Karpas-422 (cell line): Measurements from ENCODE around the gene BPI. TPM values are rescaled to one million over a fixed set of nuclear protein-coding genes. Genes with fewer than 3 reads are reported as not detected.
"Not testable (repeated sequence)": the region's sequence is repeated elsewhere in the genome, so short reads cannot be mapped to it uniquely, and the experiment has no call there.

Source experiments
- DNase-seq: peaks from one replicate; pipeline ENCODE4 v3.0.0-alpha.2; 2015
- H2AFZ ChIP-seq: fragments of 200-600 bp; sonication (generic); 2 replicates; pipeline ENCODE4 v1.6.1; 2014; ENCODE audit warnings: antibody characterized with exemption, low read length, mixed read lengths
- H3K27ac ChIP-seq: fragments of 200-600 bp; sonication (generic); 2 replicates; pipeline ENCODE4 v1.5.1; 2014; ENCODE audit warnings: mild to moderate bottlenecking, low read length, moderate library complexity
- H3K27me3 ChIP-seq: fragments of 200-600 bp; sonication (generic); 2 replicates; pipeline ENCODE4 v1.6.1; 2014; ENCODE audit warnings: low read length, mixed read lengths
- H3K36me3 ChIP-seq: fragments of 200-600 bp; sonication (generic); 2 replicates; pipeline ENCODE4 v1.6.1; 2014; ENCODE audit warnings: low read length, mixed read lengths; ENCODE audit not compliant: insufficient read depth
- H3K4me1 ChIP-seq: fragments of 200-600 bp; sonication (generic); 2 replicates; pipeline ENCODE4 v1.6.1; 2014; ENCODE audit warnings: mild to moderate bottlenecking, low read length, mixed read lengths
- H3K4me2 ChIP-seq: fragments of 200-600 bp; sonication (generic); 2 replicates; pipeline ENCODE4 v1.6.1; 2014; ENCODE audit warnings: low read length, low read depth, mild to moderate bottlenecking; ENCODE audit not compliant: poor library complexity, severe bottlenecking
- H3K4me3 ChIP-seq: fragments of 200-600 bp; sonication (generic); 2 replicates; pipeline ENCODE4 v1.5.1; 2014; ENCODE audit warnings: mild to moderate bottlenecking, antibody characterized with exemption, low read length, mixed read lengths
- H3K79me2 ChIP-seq: fragments of 200-600 bp; sonication (generic); 2 replicates; pipeline ENCODE4 v1.6.1; 2014; ENCODE audit warnings: mild to moderate bottlenecking, low read length, mixed read lengths
- H3K9ac ChIP-seq: fragments of 200-600 bp; sonication (generic); 2 replicates; pipeline ENCODE4 v1.6.0; 2014; ENCODE audit warnings: low read length
- H3K9me2 ChIP-seq: fragments of 200-600 bp; sonication (generic), shearing (Covaris generic); replicated peaks from 2 replicates; pipeline ENCODE4 v1.6.0; 2014; ENCODE audit warnings: mild to moderate bottlenecking, low read length, moderate library complexity; ENCODE audit not compliant: insufficient read depth
- H3K9me3 ChIP-seq: fragments of 300-700, 200-600 bp; sonication (generic); 2 replicates; pipeline ENCODE4 v1.6.1; 2014; ENCODE audit warnings: low read length, mixed read lengths
- H4K20me1 ChIP-seq: fragments of 200-600 bp; sonication (generic); 2 replicates; pipeline ENCODE4 v1.6.1; 2014; ENCODE audit warnings: mild to moderate bottlenecking, antibody characterized with exemption, low read length, low read depth; ENCODE audit not compliant: insufficient read depth
- total RNA-seq: library from RNA; depleted of rRNA; stranded (reverse); fragments of >200 nt; shearing (Covaris generic); gene quantifications from 2 replicates; pipeline ENCODE4 v1.2.3, GENCODE V29; 2014; ENCODE audit warnings: low replicate concordance

Gene BPI
- total RNA-seq, 1 experiment from 2014 or later: not detected

DNA sequence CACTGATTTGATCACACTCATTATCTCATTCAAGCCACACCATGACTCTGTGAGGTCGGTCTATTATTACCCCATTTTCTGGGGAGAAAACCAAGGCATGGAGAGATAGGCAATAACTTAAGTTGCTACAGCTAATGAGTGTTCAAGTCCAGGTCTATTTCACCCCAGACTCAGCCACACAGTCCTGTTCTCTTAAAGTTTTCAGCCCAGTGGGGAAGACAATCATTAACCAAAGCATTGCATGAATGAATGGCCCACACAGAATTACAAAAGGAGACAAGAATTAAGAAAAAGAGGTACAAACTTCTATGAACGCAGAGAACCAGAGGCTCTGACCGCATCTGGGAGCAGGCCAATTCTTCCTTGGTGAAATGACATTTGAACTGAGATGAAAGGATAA, 7.1 kb downstream of the BPI start:
- Histone ChIP-seq H3K36me3 (no peaks in the 10 kb centered on the region), H4K20me1 (no peaks in the 10 kb centered on the region), H3K9ac (no peak overlapping the region), H3K27me3 (no peaks in the 10 kb centered on the region), H3K4me2 (no peak overlapping the region), H3K9me2 (no peaks in the 10 kb centered on the region), H3K4me3 (no peak overlapping the region), H3K27ac (no peak overlapping the region), H2AFZ (no peak overlapping the region), H3K9me3 (no peaks in the 10 kb centered on the region), H3K79me2 (no peaks in the 10 kb centered on the region), H3K4me1 (no peaks in the 10 kb centered on the region)
- no peak for DNase-seq

DNA sequence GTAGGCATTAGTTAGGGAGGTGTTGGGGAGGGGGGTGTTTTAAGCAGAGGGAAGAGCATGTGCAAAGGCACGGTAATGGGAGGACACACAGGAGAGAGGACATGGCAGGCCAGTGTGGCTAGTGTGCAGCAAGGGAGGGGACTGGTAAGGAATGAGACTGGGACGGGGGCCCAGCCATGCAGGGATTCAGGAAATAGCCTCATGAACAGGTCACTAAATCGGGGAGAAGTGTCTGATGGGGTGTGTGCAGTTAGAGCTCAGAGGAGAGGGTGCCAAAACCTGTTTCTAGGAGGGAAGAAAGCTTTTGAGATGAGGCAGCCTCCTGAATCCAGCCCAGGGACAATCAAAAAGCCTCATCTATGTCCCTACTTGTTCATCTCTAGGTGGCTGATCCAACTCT, 7.5 kb downstream of the BPI start:
- H3K9me3 ChIP-seq: no peaks in the 10 kb centered on the region
- H3K27me3 ChIP-seq: no peaks in the 10 kb centered on the region
- H3K4me2 ChIP-seq: no peak overlapping the region
- no peaks in the 10 kb centered on the region for H4K20me1 ChIP-seq
- H2AFZ ChIP-seq: no peak overlapping the region
- no peaks in the 10 kb centered on the region for H3K36me3 ChIP-seq
- no peak overlapping the region for H3K4me3 ChIP-seq
- no peaks in the 10 kb centered on the region for H3K4me1 ChIP-seq
- H3K27ac ChIP-seq: no peak overlapping the region
- no peak overlapping the region for H3K9ac ChIP-seq
- no peaks in the 10 kb centered on the region for H3K79me2 ChIP-seq
- H3K9me2 ChIP-seq: no peaks in the 10 kb centered on the region
- DNase-seq: no peak

DNA sequence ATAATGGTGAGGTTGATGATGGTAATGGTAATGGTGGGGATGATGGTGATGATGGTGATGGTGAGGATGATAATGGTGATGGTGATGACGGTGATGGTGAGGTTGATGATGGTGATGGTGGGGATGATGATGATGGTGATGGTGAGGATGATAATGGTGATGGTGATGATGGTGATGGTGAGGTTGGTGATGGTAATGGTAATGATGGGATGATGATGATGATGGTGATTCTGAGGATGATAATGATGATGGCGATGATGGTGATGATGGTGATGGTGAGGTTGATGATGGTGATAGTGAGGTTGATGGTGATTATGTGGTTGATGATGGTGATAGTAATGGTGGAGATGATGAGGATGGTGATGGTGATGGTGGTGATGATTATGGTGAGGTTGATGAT, 9.7 kb downstream of the BPI start:
- H2AFZ ChIP-seq: no peak overlapping the region
- H3K79me2 ChIP-seq: no peaks in the 10 kb centered on the region
- no peak overlapping the region for H3K9ac ChIP-seq
- no peaks in the 10 kb centered on the region for H3K4me1 ChIP-seq
- H4K20me1 ChIP-seq: no peaks in the 10 kb centered on the region
- H3K9me3 ChIP-seq: no peaks in the 10 kb centered on the region
- no peak for DNase-seq
- H3K27me3 ChIP-seq: no peaks in the 10 kb centered on the region
- H3K27ac ChIP-seq: no peak overlapping the region
- H3K36me3 ChIP-seq: no peaks in the 10 kb centered on the region
- no peak overlapping the region for H3K4me3 ChIP-seq
- H3K9me2 ChIP-seq: no peaks in the 10 kb centered on the region
- H3K4me2 ChIP-seq: no peak overlapping the region

DNA sequence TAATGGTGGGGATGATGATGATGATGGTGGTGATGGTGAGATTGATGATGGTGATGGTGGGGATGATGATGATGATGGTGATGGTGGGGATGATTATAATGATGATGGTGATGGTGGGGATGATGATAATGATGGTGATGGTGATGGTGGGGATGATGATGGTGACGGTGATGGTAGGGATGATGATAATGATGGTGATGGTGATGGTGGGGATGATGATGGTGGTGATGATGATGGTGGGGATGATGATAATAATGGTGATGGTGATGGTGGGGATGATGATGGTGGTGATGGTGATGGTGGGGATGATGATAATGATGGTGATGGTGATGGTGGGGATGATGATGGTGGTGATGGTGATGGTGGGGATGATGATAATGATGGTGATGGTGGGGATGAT, 10.4 kb downstream of the BPI start:
- not testable (repeated sequence) for H3K27me3 ChIP-seq, H3K9me2 ChIP-seq, H2AFZ ChIP-seq, H3K36me3 ChIP-seq, H3K4me1 ChIP-seq, H3K79me2 ChIP-seq, H4K20me1 ChIP-seq, H3K9ac ChIP-seq, H3K27ac ChIP-seq, H3K4me3 ChIP-seq, DNase-seq, H3K9me3 ChIP-seq, H3K4me2 ChIP-seq

DNA sequence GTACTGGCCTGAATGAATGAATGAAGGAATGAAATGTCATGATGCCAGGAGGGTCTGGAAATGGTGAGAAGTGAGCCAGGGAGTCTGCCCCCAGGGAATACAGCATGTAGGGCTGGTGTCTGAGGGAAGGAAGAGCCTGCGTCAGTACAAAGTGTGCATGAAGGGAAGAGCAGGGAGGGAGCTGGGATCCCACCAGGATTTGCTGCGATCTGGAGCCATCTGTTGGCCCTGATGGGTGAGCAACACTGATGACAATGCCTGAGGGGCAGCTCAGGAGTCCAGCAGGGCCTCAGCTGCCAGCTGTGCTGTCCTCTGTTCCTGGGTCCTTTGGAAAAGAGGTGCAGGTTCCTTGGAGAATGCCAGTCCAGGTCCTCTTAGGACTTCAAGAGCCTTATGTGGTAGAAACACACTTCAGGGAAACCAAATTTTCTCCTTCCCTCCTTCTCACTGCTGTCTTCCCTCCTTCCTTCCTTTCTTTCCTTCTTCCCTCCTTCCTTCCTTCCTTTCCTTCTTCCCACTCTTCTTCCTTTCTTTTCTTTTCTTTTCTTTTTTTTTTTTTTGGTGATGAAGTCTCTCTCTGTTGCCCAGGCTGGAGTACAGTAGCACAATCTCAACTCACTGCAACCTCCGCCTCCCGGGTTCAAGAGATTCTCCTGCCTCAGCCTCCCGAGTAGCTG, 11.5 kb downstream of the BPI start:
- Histone ChIP-seq H3K9me2 (no peaks in the 10 kb centered on the region), H3K79me2 (no peaks in the 10 kb centered on the region), H3K9ac (no peak overlapping the region), H3K9me3 (no peaks in the 10 kb centered on the region), H3K27ac (no peak overlapping the region), H3K27me3 (no peaks in the 10 kb centered on the region), H3K4me2 (no peak overlapping the region), H3K4me3 (no peak overlapping the region), H3K36me3 (no peaks in the 10 kb centered on the region), H2AFZ (no peak overlapping the region), H3K4me1 (no peaks in the 10 kb centered on the region), H4K20me1 (no peaks in the 10 kb centered on the region)
- no peak for DNase-seq

DNA sequence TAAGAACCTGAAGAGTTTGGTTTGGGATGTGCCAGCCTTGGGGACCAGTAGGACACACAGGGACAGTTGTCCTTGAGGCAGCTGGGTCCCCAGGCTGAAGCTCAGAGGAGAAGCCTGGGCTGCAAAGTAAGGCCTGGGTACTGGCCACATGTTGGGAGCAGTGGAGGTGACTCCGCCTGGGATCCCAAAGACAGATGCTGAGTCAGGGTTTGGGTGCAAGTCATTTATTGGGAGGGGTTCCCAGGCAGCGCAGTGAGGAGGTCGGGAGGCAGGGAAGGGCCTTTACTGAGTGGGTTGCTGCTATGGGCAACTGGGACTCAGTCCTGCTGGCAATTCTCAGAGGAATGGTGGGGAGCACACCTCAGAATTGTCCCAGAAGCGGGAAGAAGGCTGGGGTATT, 12.4 kb downstream of the BPI start:
- Histone ChIP-seq H3K36me3 (no peaks in the 10 kb centered on the region), H3K4me2 (no peak overlapping the region), H3K27ac (no peak overlapping the region), H3K4me3 (no peak overlapping the region), H3K79me2 (no peaks in the 10 kb centered on the region), H3K4me1 (no peaks in the 10 kb centered on the region), H3K9me2 (no peaks in the 10 kb centered on the region), H3K9ac (no peak overlapping the region), H3K27me3 (no peaks in the 10 kb centered on the region), H4K20me1 (no peaks in the 10 kb centered on the region), H3K9me3 (no peaks in the 10 kb centered on the region), H2AFZ (no peak overlapping the region)
- DNase-seq: no peak

DNA sequence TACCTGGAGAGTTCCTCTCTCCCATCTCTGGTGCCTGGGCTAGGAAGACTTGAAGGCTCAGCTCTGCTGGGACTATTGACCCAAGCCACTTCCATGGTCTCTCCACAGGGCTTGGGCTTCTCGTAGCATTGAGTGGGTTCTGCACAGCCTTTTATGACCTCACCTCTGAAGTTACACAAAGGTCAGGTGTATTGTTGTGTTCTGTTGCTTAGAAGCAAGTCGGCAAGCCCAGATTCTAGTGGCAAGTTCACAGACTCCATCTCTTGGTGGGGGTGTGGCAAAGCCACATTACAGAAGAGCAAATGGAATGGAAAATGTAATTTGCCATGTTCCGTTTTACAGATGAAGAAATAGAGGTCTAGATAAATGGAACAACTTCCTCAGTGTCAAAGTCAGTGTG, 13.5 kb downstream of the BPI start:
- H3K36me3 ChIP-seq: no peaks in the 10 kb centered on the region
- no peak for DNase-seq
- H3K79me2 ChIP-seq: no peaks in the 10 kb centered on the region

DNA sequence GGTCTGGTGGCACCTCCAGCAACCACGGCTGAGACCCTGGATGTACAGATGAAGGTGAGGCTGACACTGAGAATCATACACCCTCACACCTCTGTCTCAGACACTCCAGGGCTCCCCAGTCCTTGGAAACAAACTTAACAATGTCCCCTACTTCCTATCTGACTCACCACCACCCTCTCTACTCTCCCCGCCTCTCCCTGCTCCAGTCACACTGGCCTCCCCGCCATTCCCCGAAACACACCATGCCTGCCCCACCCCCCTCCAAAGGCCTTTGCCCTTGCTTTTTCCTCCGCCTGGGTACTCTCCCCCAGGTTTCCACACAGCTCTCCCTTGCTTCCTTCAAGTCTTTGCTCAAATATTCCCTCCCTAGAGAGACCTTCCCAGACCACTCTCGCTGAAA, 16.3 kb downstream of the BPI start:
- Histone ChIP-seq H3K9me3 (no peaks in the 10 kb centered on the region), H4K20me1 (no peaks in the 10 kb centered on the region), H3K36me3 (no peaks in the 10 kb centered on the region), H3K79me2 (no peaks in the 10 kb centered on the region), H3K4me1 (no peaks in the 10 kb centered on the region), H3K4me3 (no peak overlapping the region), H2AFZ (no peak overlapping the region), H3K27ac (no peak overlapping the region), H3K9me2 (no peaks in the 10 kb centered on the region), H3K27me3 (no peaks in the 10 kb centered on the region), H3K9ac (no peak overlapping the region), H3K4me2 (no peak overlapping the region)
- no peak for DNase-seq

More for the DNA sequence above, 13.5 kb downstream of the BPI start:
- Histone ChIP-seq H3K27ac (no peak overlapping the region), H3K9me2 (no peaks in the 10 kb centered on the region), H3K9ac (no peak overlapping the region), H3K4me3 (no peak overlapping the region), H2AFZ (no peak overlapping the region), H3K9me3 (no peaks in the 10 kb centered on the region), H4K20me1 (no peaks in the 10 kb centered on the region), H3K4me2 (no peak overlapping the region), H3K4me1 (no peaks in the 10 kb centered on the region), H3K27me3 (no peaks in the 10 kb centered on the region)
